ENCODE measurements around the gene TCEA2.

GRCh38 chr20:64106981-64107735, 44.2 kb downstream of the TCEA2 start, which contains the start of gene NPBWR2:
- TF ChIP-seq, protein P1, sequence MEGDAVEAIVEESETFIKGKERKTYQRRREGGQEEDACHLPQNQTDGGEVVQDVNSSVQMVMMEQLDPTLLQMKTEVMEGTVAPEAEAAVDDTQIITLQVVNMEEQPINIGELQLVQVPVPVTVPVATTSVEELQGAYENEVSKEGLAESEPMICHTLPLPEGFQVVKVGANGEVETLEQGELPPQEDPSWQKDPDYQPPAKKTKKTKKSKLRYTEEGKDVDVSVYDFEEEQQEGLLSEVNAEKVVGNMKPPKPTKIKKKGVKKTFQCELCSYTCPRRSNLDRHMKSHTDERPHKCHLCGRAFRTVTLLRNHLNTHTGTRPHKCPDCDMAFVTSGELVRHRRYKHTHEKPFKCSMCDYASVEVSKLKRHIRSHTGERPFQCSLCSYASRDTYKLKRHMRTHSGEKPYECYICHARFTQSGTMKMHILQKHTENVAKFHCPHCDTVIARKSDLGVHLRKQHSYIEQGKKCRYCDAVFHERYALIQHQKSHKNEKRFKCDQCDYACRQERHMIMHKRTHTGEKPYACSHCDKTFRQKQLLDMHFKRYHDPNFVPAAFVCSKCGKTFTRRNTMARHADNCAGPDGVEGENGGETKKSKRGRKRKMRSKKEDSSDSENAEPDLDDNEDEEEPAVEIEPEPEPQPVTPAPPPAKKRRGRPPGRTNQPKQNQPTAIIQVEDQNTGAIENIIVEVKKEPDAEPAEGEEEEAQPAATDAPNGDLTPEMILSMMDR (IDR thresholded peaks at IDR 0.05): no peak
- TF ChIP-seq POLR2AphosphoS5 (IDR thresholded peaks at IDR 0.05; ENCODE audit: low read depth, low read length) (no peak), SIN3A (IDR thresholded peaks at IDR 0.05; ENCODE audit: borderline replicate concordance, insufficient read depth, low read depth, low read length) (no peak)

All from Panc1 (cell line).